ENCODE results near the gene PRDM15. TPM values are rescaled to one million over a fixed set of nuclear protein-coding genes. Genes with fewer than 3 reads are reported as not detected.

The PRDM15 gene
- total and polyA plus RNA-seq, 2 experiments from 2014 or later, result 3.0 to 10.6 TPM

DNA sequence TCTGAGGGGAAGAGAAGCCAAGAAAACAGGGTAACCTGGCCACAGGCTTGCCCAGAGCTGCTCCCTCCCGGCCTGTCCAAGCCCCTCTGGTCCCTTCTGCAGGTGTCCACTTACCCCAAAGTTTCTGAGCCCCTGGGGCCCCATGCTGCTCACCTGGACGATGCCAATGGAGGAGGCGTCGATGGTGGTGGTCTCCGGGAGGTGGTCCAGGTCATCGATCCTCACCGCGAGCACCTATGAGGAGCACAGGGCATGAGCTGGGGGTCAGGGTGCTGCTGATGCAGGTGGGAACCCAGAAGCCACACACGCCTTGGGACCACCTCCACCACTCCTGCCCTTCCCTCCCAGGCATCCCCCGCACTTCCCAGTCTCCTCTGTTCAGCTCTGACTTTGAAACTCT, 74.8 kb downstream of the PRDM15 start (continued):
- no peak for TF ChIP-seq ZNF114 (CRISPR knock-in tag; IDR thresholded peaks at IDR 0.05)
- TF ChIP-seq, protein P1, sequence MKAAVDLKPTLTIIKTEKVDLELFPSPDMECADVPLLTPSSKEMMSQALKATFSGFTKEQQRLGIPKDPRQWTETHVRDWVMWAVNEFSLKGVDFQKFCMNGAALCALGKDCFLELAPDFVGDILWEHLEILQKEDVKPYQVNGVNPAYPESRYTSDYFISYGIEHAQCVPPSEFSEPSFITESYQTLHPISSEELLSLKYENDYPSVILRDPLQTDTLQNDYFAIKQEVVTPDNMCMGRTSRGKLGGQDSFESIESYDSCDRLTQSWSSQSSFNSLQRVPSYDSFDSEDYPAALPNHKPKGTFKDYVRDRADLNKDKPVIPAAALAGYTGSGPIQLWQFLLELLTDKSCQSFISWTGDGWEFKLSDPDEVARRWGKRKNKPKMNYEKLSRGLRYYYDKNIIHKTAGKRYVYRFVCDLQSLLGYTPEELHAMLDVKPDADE (IDR thresholded peaks at IDR 0.05), result no peak

DNA sequence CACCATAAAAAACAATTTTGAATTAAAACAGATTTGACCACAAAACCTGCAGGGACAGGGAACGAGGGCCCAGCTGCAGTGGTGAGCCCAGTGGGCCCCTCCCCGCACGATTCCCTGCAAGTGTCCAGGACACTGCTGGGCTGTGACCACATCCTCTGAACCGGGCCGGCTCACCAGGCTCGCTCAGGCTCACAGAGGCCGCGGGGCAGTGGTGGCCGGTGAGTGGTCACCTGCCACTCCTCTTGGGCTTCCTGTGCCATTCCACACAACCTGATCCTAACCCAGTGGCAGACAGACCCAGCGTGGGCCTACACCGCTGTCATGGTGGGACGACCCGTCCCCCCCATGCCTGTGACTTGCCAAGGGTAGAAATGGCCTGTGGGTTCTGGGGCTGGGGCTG, 75.8 kb downstream of the PRDM15 start:
- Histone ChIP-seq H2AFZ (no peak overlapping the region), H3K27me3 (ENCODE audit: insufficient read depth) (no peaks in the 10 kb centered on the region), H3K36me3 (ENCODE audit: insufficient read depth) (no peaks in the 10 kb centered on the region), H3K9me2 (ENCODE audit: insufficient read depth) (peaks cover 5% of the 10 kb centered on the region; the same call in 1 of the 2 replicates), H4K20me1 (replicated peaks; ENCODE audit: insufficient read depth) (no peaks in the 10 kb centered on the region), H3K79me2 (replicated peaks; ENCODE audit: insufficient read depth) (no peaks in the 10 kb centered on the region), H3K4me1 (ENCODE audit: insufficient read depth) (no peaks in the 10 kb centered on the region), H3K4me2 (no peak overlapping the region), H3K4me3 (no peak overlapping the region), H3K27ac (ENCODE audit: low read depth) (no peak overlapping the region), H3F3A (replicated peaks; ENCODE audit: low read depth) (no peaks in the 10 kb centered on the region)
- no peak for TF ChIP-seq ZNF114 (CRISPR knock-in tag; IDR thresholded peaks at IDR 0.05)
- Mint-ChIP-seq H3K36me3 (ENCODE audit: low read depth) (peaks cover 35% of the 10 kb centered on the region), H3K27me3 (ENCODE audit: insufficient read depth, low read depth, poor library complexity) (peaks cover 10% of the 10 kb centered on the region), H3K4me1 (no peaks in the 10 kb centered on the region), H3K4me3 (no peak overlapping the region), H3K27ac (no peak overlapping the region), H3K9me3 (peaks cover 3% of the 10 kb centered on the region)
- DNase-seq (ENCODE audit: low spot score) (no peak), ATAC-seq (no peak)

DNA sequence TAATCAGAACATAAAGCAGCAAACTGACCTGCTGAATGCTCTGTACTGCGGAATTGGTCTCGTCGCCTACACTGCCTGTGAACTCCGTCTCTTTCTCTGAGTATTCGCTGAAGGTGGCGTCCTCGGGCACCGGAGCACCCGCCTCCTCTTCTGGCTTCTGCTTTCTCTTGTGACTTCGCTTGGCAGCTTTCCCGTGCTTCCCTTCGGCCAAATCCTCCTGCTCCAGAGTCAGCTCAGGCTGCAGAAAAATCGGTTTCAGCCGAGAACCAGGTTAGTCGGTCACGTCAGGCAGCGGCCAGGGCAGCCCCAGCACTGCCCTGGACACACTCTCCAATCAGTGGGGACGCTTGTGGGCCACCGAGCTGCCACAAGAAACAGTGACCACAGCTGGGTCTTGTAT, 76.5 kb downstream of the PRDM15 start:
- no peaks in the 10 kb centered on the region for H3K4me1 Mint-ChIP-seq
- Histone ChIP-seq H3K27me3 (ENCODE audit: insufficient read depth) (no peaks in the 10 kb centered on the region), H2AFZ (no peak overlapping the region), H3F3A (replicated peaks; ENCODE audit: low read depth) (no peaks in the 10 kb centered on the region), H3K36me3 (ENCODE audit: insufficient read depth) (no peaks in the 10 kb centered on the region), H3K9me2 (ENCODE audit: insufficient read depth) (peaks cover 5% of the 10 kb centered on the region; the same call in 1 of the 2 replicates), H3K4me2 (no peak overlapping the region), H3K4me1 (ENCODE audit: insufficient read depth) (no peaks in the 10 kb centered on the region), H3K27ac (ENCODE audit: low read depth) (no peak overlapping the region), H3K79me2 (replicated peaks; ENCODE audit: insufficient read depth) (no peaks in the 10 kb centered on the region), H4K20me1 (replicated peaks; ENCODE audit: insufficient read depth) (no peaks in the 10 kb centered on the region), H3K4me3 (no peak overlapping the region)
- peaks cover 37% of the 10 kb centered on the region for H3K36me3 Mint-ChIP-seq (ENCODE audit: low read depth)
- DNase-seq (ENCODE audit: low spot score) (no peak), ATAC-seq (no peak)
- H3K9me3 Mint-ChIP-seq, result peaks cover 3% of the 10 kb centered on the region
- no peak for TF ChIP-seq ZNF331 (CRISPR knock-in tag; IDR thresholded peaks at IDR 0.05; ENCODE audit: low read depth)
- TF ChIP-seq, protein P2, sequence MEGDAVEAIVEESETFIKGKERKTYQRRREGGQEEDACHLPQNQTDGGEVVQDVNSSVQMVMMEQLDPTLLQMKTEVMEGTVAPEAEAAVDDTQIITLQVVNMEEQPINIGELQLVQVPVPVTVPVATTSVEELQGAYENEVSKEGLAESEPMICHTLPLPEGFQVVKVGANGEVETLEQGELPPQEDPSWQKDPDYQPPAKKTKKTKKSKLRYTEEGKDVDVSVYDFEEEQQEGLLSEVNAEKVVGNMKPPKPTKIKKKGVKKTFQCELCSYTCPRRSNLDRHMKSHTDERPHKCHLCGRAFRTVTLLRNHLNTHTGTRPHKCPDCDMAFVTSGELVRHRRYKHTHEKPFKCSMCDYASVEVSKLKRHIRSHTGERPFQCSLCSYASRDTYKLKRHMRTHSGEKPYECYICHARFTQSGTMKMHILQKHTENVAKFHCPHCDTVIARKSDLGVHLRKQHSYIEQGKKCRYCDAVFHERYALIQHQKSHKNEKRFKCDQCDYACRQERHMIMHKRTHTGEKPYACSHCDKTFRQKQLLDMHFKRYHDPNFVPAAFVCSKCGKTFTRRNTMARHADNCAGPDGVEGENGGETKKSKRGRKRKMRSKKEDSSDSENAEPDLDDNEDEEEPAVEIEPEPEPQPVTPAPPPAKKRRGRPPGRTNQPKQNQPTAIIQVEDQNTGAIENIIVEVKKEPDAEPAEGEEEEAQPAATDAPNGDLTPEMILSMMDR (conservative IDR thresholded peaks at IDR 0.05; ENCODE audit: low read depth in 2 of 2), result no peak
- TF ChIP-seq NANOG (IDR thresholded peaks at IDR 0.05; ENCODE audit: borderline replicate concordance), result no peak
- no peak for TF ChIP-seq POLR2AphosphoS5 (IDR thresholded peaks at IDR 0.05; ENCODE audit: low read depth)
- no peak overlapping the region for H3K4me3 Mint-ChIP-seq
- H3K27me3 Mint-ChIP-seq (ENCODE audit: insufficient read depth, low read depth, poor library complexity), result peaks cover 10% of the 10 kb centered on the region
- no peak overlapping the region for H3K27ac Mint-ChIP-seq

DNA sequence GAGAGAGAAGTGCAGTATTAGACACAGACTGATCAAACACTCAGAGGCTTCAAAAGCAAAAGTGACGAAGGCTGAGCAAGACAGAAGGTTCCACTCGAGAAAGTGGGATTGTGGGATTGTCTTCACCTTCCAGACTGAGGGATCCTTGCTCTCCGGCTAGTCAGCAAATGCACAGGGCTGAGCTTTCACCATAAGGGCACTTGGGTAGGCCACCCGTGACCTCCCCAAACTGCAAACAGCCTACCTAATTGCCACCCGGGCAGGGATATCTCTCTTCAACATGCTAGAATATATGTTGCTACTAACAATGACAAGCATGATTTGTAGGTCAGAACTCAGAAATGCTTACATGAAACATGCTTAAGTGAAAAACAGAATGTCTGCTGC, 77.0 kb downstream of the PRDM15 start:
- Histone ChIP-seq H3K4me1 (ENCODE audit: insufficient read depth) (no peaks in the 10 kb centered on the region), H2AFZ (no peak overlapping the region), H3F3A (replicated peaks; ENCODE audit: low read depth) (no peaks in the 10 kb centered on the region), H3K36me3 (ENCODE audit: insufficient read depth) (no peaks in the 10 kb centered on the region), H3K9me2 (ENCODE audit: insufficient read depth) (peaks cover 5% of the 10 kb centered on the region; the same call in 1 of the 2 replicates), H3K79me2 (replicated peaks; ENCODE audit: insufficient read depth) (no peaks in the 10 kb centered on the region), H3K4me2 (no peak overlapping the region), H3K27ac (ENCODE audit: low read depth) (no peak overlapping the region), H3K4me3 (no peak overlapping the region), H3K27me3 (ENCODE audit: insufficient read depth) (no peaks in the 10 kb centered on the region), H4K20me1 (replicated peaks; ENCODE audit: insufficient read depth) (no peaks in the 10 kb centered on the region)
- ATAC-seq (no peak), DNase-seq (ENCODE audit: low spot score) (no peak)
- Mint-ChIP-seq H3K9me3 (peaks cover 3% of the 10 kb centered on the region), H3K4me3 (no peak overlapping the region), H3K27ac (no peak overlapping the region), H3K4me1 (no peaks in the 10 kb centered on the region), H3K36me3 (ENCODE audit: low read depth) (peaks cover 32% of the 10 kb centered on the region), H3K27me3 (ENCODE audit: insufficient read depth, low read depth, poor library complexity) (peaks cover 10% of the 10 kb centered on the region)
- no peak for TF ChIP-seq STAT1 (IDR thresholded peaks at IDR 0.05; ENCODE audit: unreplicated experiment)
- TF ChIP-seq ZNF331 (CRISPR knock-in tag; IDR thresholded peaks at IDR 0.05; ENCODE audit: low read depth), result no peak
- TF ChIP-seq JUNB (IDR thresholded peaks at IDR 0.05; ENCODE audit: unreplicated experiment), result no peak

All from GM23338 (cell line).